Urinary bladder (tissue), 4 donors: ENCODE results near the gene AP5B1. TPM values are rescaled to one million over a fixed set of nuclear protein-coding genes. Genes with fewer than 3 reads are reported as not detected.
"Not testable (repeated sequence)": the region's sequence is repeated elsewhere in the genome, so short reads cannot be mapped to it uniquely, and the experiment has no call there.

Experiments used
- DNase-seq: peaks from one replicate; pipeline ENCODE4 v3.0.0-alpha.2; 2015; ENCODE audit errors: extremely low spot score
- H3K27ac ChIP-seq: one replicate; pipeline ENCODE4 v1.5.1; 2013; ENCODE audit warnings: low read depth, mild to moderate bottlenecking, moderate library complexity
- H3K36me3 ChIP-seq: one replicate; pipeline ENCODE4 v1.6.1; 2013; ENCODE audit warnings: mild to moderate bottlenecking, moderate library complexity; ENCODE audit not compliant: insufficient read depth
- H3K4me1 ChIP-seq: one replicate; pipeline ENCODE4 v1.6.1; 2013; ENCODE audit warnings: mild to moderate bottlenecking, moderate library complexity; ENCODE audit not compliant: insufficient read depth
- H3K4me3 ChIP-seq: one replicate; pipeline ENCODE4 v1.5.1; 2013; ENCODE audit warnings: low read depth, low read length
- WGBS: extraction: QIAGEN DNeasy Blood & Tissue Kit; methylation state at CpG from one replicate; pipeline ENCODE4 v1.1.7; 2013; 5-methylcytosine and 5-hydroxymethylcytosine counted together
- polyA plus RNA-seq: library from polyadenylated mRNA; stranded (reverse); fragments of 200-250 nt; gene quantifications from one replicate; pipeline ENCODE4 v1.2.3, GENCODE V29; 2013
- total RNA-seq: library from RNA; depleted of rRNA; stranded (reverse); fragments of >200 nt; gene quantifications from one replicate; pipeline ENCODE4 v1.2.3, GENCODE V29; 2014
- donor health status: healthy with polysubstance abuse.
- donor health status: healthy.

The AP5B1 gene
- total and polyA plus RNA-seq, 2 donors, result 3.0 to 14.7 TPM

- no peak for DNase-seq
- WGBS, result 75% methylated on average over 18 of the region's 18 CpGs
- H3K36me3 ChIP-seq, result no peaks in the 10 kb centered on the region
- H3K4me3 ChIP-seq, result no peak overlapping the region
- H3K4me1 ChIP-seq, result no peaks in the 10 kb centered on the region
- H3K27ac ChIP-seq, result no peak overlapping the region
Measured at GRCh38 chr11:65744026-65744698, 36.6 kb downstream of the AP5B1 start.

DNA sequence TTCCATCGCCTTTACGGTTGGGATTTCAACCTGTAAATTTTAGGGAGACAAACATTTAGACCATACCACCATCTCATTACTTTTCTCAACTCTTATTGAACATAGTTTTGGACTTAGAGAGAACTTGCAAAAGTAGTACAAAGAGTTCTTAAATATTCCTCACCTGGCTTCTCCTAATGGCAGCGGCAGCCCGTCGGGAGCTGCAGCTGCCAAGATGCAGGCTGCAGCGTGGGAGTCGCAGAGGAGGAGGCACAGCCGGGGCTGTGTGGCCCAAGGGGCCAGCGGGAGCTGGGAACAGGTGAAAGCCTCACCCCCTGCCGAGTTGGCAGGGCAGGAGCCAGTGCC, 37.1 kb downstream of the AP5B1 start:
- Histone ChIP-seq H3K4me1 (no peaks in the 10 kb centered on the region), H3K4me3 (no peak overlapping the region), H3K27ac (no peak overlapping the region), H3K36me3 (no peaks in the 10 kb centered on the region)
- DNase-seq, result no peak
- WGBS, result 86% methylated on average over 10 of the region's 10 CpGs

DNA sequence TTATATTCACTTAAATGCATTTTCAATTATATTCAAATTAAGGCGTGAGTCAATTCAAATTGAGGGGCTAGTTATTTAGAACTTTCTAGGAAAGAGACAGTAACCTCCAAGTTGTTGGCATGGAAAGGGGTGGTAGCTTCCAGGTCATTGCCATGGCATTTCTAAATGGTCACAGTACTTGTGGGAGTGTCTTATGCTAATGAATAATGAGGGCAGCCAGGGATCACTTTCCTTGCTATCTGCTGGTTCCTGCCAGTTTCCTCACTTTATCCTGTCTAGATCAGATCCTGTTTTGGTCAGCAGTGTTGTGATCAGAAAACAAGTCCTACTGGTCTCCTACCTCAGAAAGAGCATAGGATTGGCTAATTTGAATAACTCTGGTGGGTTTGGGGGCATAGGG, 38.4 kb downstream of the AP5B1 start:
- no peaks in the 10 kb centered on the region for H3K4me1 ChIP-seq
- H3K36me3 ChIP-seq, result no peaks in the 10 kb centered on the region
- no peak overlapping the region for H3K27ac ChIP-seq
- DNase-seq, result no peak
- no peak overlapping the region for H3K4me3 ChIP-seq
- WGBS, result 88% methylated on average over 1 of the region's 1 CpG

DNA sequence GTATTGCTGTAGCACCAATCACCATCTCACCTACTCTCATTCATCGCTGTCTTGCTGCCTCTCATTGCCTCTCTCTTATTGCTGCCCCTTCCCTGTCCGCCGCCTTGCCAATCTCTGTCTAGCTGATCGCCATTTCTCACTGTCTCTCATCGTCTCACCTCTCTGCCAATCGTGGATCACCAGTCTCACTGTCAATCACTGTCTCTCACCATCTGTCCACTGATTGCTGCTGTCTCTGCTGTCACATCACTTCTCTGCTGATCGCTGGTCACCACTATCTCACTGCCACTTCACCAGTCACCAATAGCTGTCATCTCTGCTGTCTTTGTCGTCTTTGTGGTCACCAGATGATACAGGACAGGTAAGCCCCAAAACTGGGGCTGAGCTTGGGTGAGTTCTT, 39.6 kb downstream of the AP5B1 start:
- no peak overlapping the region for H3K4me3 ChIP-seq
- H3K27ac ChIP-seq, result no peak overlapping the region
- H3K4me1 ChIP-seq, result no peaks in the 10 kb centered on the region
- DNase-seq, result no peak
- no peaks in the 10 kb centered on the region for H3K36me3 ChIP-seq
- 77% methylated on average over 8 of the region's 8 CpGs for WGBS

GRCh38 chr11:65739022-65739421, 41.8 kb downstream of the AP5B1 start:
- 87% methylated on average over 2 of the region's 2 CpGs for WGBS
- H3K4me1 ChIP-seq, result no peaks in the 10 kb centered on the region
- H3K27ac ChIP-seq, result no peak overlapping the region

DNA sequence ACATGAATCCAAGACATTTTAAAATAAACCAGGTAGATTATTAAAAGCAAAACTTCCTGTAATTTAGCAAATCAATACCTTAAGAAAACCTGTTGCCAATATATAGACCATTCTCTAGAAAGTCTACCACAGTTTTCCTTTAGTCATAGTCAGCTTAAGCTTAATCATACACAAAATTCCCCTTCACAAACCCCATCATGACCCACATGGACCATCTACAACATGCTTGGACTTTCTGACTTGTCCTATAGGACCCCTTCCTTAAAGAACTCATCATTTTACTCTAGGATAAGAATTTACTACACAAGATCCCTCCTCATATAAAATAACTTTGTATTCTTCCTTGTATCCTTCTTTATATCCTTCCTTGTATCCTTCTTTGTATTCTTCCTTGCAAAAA, 44.0 kb downstream of the AP5B1 start:
- Histone ChIP-seq H3K36me3 (no peaks in the 10 kb centered on the region), H3K4me3 (no peak overlapping the region), H3K4me1 (no peaks in the 10 kb centered on the region), H3K27ac (no peak overlapping the region)
- no peak for DNase-seq

More at GRCh38 chr11:65739022-65739421, 41.8 kb downstream of the AP5B1 start:
- no peak overlapping the region for H3K4me3 ChIP-seq
- no peak for DNase-seq
- H3K36me3 ChIP-seq, result no peaks in the 10 kb centered on the region

- not testable (repeated sequence) for H3K36me3 ChIP-seq, H3K4me3 ChIP-seq, DNase-seq, H3K4me1 ChIP-seq, H3K27ac ChIP-seq
- 70% methylated on average over 4 of the region's 4 CpGs for WGBS
Measured at GRCh38 chr11:65735111-65735510, 45.7 kb downstream of the AP5B1 start.

GRCh38 chr11:65730461-65730860, 50.3 kb downstream of the AP5B1 start:
- Histone ChIP-seq H3K4me3 (no peak overlapping the region), H3K27ac (no peak overlapping the region), H3K36me3 (no peaks in the 10 kb centered on the region), H3K4me1 (no peaks in the 10 kb centered on the region)
- WGBS, result 65% methylated on average over 5 of the region's 5 CpGs
- DNase-seq, result no peak

- WGBS, result 89% methylated on average over 15 of the region's 15 CpGs
- H3K4me1 ChIP-seq, result no peaks in the 10 kb centered on the region
- H3K4me3 ChIP-seq, result no peak overlapping the region
- no peak overlapping the region for H3K27ac ChIP-seq
- no peak for DNase-seq
- H3K36me3 ChIP-seq, result no peaks in the 10 kb centered on the region
Measured at GRCh38 chr11:65727865-65728264, 52.9 kb downstream of the AP5B1 start.

DNA sequence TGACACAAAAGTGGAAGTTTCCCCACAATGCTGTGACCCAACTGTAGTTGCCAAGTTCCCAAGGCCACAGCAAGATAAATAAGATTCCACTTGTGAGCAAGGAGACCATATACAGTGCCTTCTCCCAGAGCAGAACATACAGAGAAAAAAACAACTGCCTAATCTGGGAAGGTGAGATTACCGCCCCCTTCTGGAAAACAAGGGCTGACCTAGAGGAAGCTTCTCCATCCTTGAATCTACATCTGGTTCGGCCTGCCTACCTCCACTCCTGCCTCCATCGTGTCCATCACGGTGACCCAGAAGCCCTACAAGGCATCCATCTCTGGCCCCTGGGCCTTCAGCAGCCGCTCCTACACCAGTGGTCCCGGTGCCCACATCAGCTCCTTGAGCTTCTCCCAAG, 54.1 kb downstream of the AP5B1 start:
- Histone ChIP-seq H3K27ac (no peak overlapping the region), H3K36me3 (no peaks in the 10 kb centered on the region), H3K4me3 (no peak overlapping the region), H3K4me1 (no peaks in the 10 kb centered on the region)
- WGBS, result 73% methylated on average over 6 of the region's 6 CpGs
- no peak for DNase-seq

Other genes starting within 250 kb of the AP5B1 start
- gene LTBP3, start 222.6 kb downstream of the AP5B1 start, total RNA-seq, result 58.5 TPM
- gene LTBP3, start 222.6 kb downstream of the AP5B1 start, polyA plus RNA-seq, result 145 TPM
- gene ZNRD2, start 210.5 kb downstream of the AP5B1 start, total RNA-seq, result 14.6 TPM
- 94.9 TPM for gene ZNRD2, start 210.5 kb downstream of the AP5B1 start, polyA plus RNA-seq
- 10.9 TPM for gene FAM89B, start 208.4 kb downstream of the AP5B1 start, total RNA-seq
- 82.7 TPM for gene FAM89B, start 208.4 kb downstream of the AP5B1 start, polyA plus RNA-seq
- 45.9 TPM for gene EHBP1L1, start 204.9 kb downstream of the AP5B1 start, total RNA-seq
- 178 TPM for gene EHBP1L1, start 204.9 kb downstream of the AP5B1 start, polyA plus RNA-seq
- gene KCNK7, start 185.2 kb downstream of the AP5B1 start, total RNA-seq, result 0.63 TPM
- gene KCNK7, start 185.2 kb downstream of the AP5B1 start, polyA plus RNA-seq, result 1.2 TPM
- 20.6 TPM for gene MAP3K11, start 166.8 kb downstream of the AP5B1 start, total RNA-seq
- gene MAP3K11, start 166.8 kb downstream of the AP5B1 start, polyA plus RNA-seq, result 39.7 TPM
- 8.3 TPM for gene PCNX3, start 165.2 kb downstream of the AP5B1 start, total RNA-seq
- gene PCNX3, start 165.2 kb downstream of the AP5B1 start, polyA plus RNA-seq, result 25.3 TPM
- gene SIPA1, start 142.9 kb downstream of the AP5B1 start, total RNA-seq, result 16.0 TPM
- 54.0 TPM for gene SIPA1, start 142.9 kb downstream of the AP5B1 start, polyA plus RNA-seq
- 18.5 TPM for gene RELA, start 118.1 kb downstream of the AP5B1 start, total RNA-seq
- 80.8 TPM for gene RELA, start 118.1 kb downstream of the AP5B1 start, polyA plus RNA-seq
- gene KAT5, start 68.7 kb downstream of the AP5B1 start, total RNA-seq, result 28.4 TPM
- gene KAT5, start 68.7 kb downstream of the AP5B1 start, polyA plus RNA-seq, result 95.6 TPM
- gene RNASEH2C, start 60.2 kb downstream of the AP5B1 start, total RNA-seq, result 11.9 TPM
- gene RNASEH2C, start 60.2 kb downstream of the AP5B1 start, polyA plus RNA-seq, result 102 TPM
- 4.7 TPM for gene OVOL1, start 6.1 kb upstream of the AP5B1 start, total RNA-seq
- 5.1 TPM for gene OVOL1, start 6.1 kb upstream of the AP5B1 start, polyA plus RNA-seq
- 0.85 TPM for gene SNX32, start 53.0 kb upstream of the AP5B1 start, total RNA-seq
- 2.0 TPM for gene SNX32, start 53.0 kb upstream of the AP5B1 start, polyA plus RNA-seq
- 231 TPM for gene CFL1, start 77.2 kb upstream of the AP5B1 start, total RNA-seq
- 728 TPM for gene CFL1, start 77.2 kb upstream of the AP5B1 start, polyA plus RNA-seq
- 38.2 TPM for gene MUS81, start 79.5 kb upstream of the AP5B1 start, total RNA-seq
- 65.4 TPM for gene MUS81, start 79.5 kb upstream of the AP5B1 start, polyA plus RNA-seq
- 43.3 TPM for gene EFEMP2, start 91.8 kb upstream of the AP5B1 start, total RNA-seq
- 120 TPM for gene EFEMP2, start 91.8 kb upstream of the AP5B1 start, polyA plus RNA-seq
- 2.7 TPM for gene CTSW, start 98.9 kb upstream of the AP5B1 start, total RNA-seq
- 0.98 TPM for gene CTSW, start 98.9 kb upstream of the AP5B1 start, polyA plus RNA-seq
- gene FIBP, start 107.5 kb upstream of the AP5B1 start, total RNA-seq, result 60.7 TPM
- gene FIBP, start 107.5 kb upstream of the AP5B1 start, polyA plus RNA-seq, result 64.0 TPM
- 6.9 TPM for gene CCDC85B, start 109.7 kb upstream of the AP5B1 start, total RNA-seq
- gene CCDC85B, start 109.7 kb upstream of the AP5B1 start, polyA plus RNA-seq, result 84.1 TPM
- gene FOSL1, start 119.4 kb upstream of the AP5B1 start, total RNA-seq, result not detected
- 7.5 TPM for gene FOSL1, start 119.4 kb upstream of the AP5B1 start, polyA plus RNA-seq
- 11.8 TPM for gene C11orf68, start 138.1 kb upstream of the AP5B1 start, total RNA-seq
- gene C11orf68, start 138.1 kb upstream of the AP5B1 start, polyA plus RNA-seq, result 65.9 TPM
- gene DRAP1, start 138.4 kb upstream of the AP5B1 start, total RNA-seq, result 36.7 TPM
- 111 TPM for gene DRAP1, start 138.4 kb upstream of the AP5B1 start, polyA plus RNA-seq
- not detected for gene TSGA10IP, start 164.5 kb upstream of the AP5B1 start, total RNA-seq
- gene TSGA10IP, start 164.5 kb upstream of the AP5B1 start, polyA plus RNA-seq, result 0.09 TPM
- 18.9 TPM for gene SART1, start 180.8 kb upstream of the AP5B1 start, total RNA-seq
- 47.2 TPM for gene SART1, start 180.8 kb upstream of the AP5B1 start, polyA plus RNA-seq
- 15.6 TPM for gene EIF1AD, start 221.2 kb upstream of the AP5B1 start, total RNA-seq
- 26.3 TPM for gene EIF1AD, start 221.2 kb upstream of the AP5B1 start, polyA plus RNA-seq
- 8.6 TPM for gene BANF1, start 221.5 kb upstream of the AP5B1 start, total RNA-seq
- 181 TPM for gene BANF1, start 221.5 kb upstream of the AP5B1 start, polyA plus RNA-seq
- 0.58 TPM for gene CST6, start 231.0 kb upstream of the AP5B1 start, total RNA-seq
- 0.37 TPM for gene CST6, start 231.0 kb upstream of the AP5B1 start, polyA plus RNA-seq
- not detected for gene CATSPER1, start 245.5 kb upstream of the AP5B1 start, total RNA-seq
- 0.35 TPM for gene CATSPER1, start 245.5 kb upstream of the AP5B1 start, polyA plus RNA-seq